Stimulated activated naive B cell treated with anti-CD40 and anti-IgM and Interleukin-4, amounts not matched to agents 10 μg/mL and 1 μg/mL and 100 μg/mL, for 72 hours (primary cell): ENCODE results near the gene ATP2A2.
A peak's percentile ranks its signal among the peaks of the same experiment; 100 is the strongest.
"Not testable (repeated sequence)": the region's sequence is repeated elsewhere in the genome, so short reads cannot be mapped to it uniquely, and the experiment has no call there.

ENCODE experiments used
- ATAC-seq, 2 donors: fragments of 150-1000 bp; cut with Tn5 transposase; replicated peaks; 2 replicates each; pipeline ENCODE4 v1.10.0; 2021; ENCODE audit warnings: moderate library complexity in 1 of 2
- DNase-seq: peaks from one replicate; pipeline ENCODE4 v3.0.0; 2021
- H3K27ac Mint-ChIP-seq: one replicate; pipeline ENCODE4 v1.8.0; 2022; ENCODE audit warnings: mild to moderate bottlenecking, mixed read lengths
- H3K27me3 Mint-ChIP-seq, 2 donors: one replicate each; pipeline ENCODE4 v1.8.0; 2022; ENCODE audit warnings: mixed read lengths in 2 of 2
- H3K36me3 Mint-ChIP-seq, 2 donors: one replicate each; pipeline ENCODE4 v1.8.0; 2022; ENCODE audit warnings: mixed read lengths in 2 of 2, mild to moderate bottlenecking in 1 of 2
- H3K4me1 Mint-ChIP-seq, 2 donors: one replicate each; pipeline ENCODE4 v1.8.0; 2022; ENCODE audit warnings: mixed read lengths in 2 of 2, mild to moderate bottlenecking in 1 of 2
- H3K4me3 Mint-ChIP-seq, 2 donors: one replicate each; pipeline ENCODE4 v1.8.0; 2022; ENCODE audit warnings: mild to moderate bottlenecking in 2 of 2, mixed read lengths in 2 of 2, moderate library complexity in 1 of 2
- H3K9me3 Mint-ChIP-seq, 2 donors: one replicate each; pipeline ENCODE4 v1.8.0; 2022; ENCODE audit warnings: mixed read lengths in 2 of 2, mild to moderate bottlenecking in 1 of 2

ATP2A2 gene

DNA sequence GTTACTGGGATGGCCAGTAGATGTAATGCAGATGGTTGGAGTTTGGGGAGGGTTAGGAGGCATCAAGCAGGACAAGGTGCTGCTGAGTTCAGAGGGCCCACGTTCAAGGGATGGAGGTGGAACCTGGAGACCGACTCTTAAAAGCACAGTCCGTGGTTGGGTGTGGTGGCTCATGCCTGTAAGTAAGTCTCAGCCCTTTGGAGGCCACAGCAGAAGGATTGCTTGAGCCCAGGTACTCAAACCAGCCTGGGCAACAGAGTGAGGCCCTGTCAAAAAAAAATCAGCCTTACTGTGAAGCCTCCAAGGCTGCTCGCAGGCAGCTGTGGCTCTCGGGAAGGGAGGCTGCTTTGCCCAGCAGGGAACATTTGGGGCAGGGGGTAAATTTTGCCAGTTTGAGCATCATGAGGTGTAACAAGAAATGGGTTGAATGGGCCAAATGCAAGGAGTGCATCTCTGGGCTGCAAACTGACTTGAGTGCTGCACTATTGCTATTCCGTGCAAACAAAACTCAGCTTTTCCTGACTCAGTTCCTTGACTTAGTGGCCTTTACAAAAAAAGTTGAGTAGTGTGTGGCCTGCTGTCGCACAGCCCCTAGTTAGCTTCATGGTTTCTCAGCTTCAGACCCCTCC lies 67.5 kb downstream of the ATP2A2 start:
- DNase-seq (no peak), ATAC-seq (no peak)
- peaks cover 30 to 46% of the 10 kb centered on the region in 2 donors for H3K4me1 Mint-ChIP-seq
- H3K27ac Mint-ChIP-seq: no peak overlapping the region
- peaks cover 45 to 58% of the 10 kb centered on the region in 2 donors for H3K36me3 Mint-ChIP-seq
- H3K9me3 Mint-ChIP-seq: no peaks in the 10 kb centered on the region
- no peak overlapping the region for H3K4me3 Mint-ChIP-seq
- H3K27me3 Mint-ChIP-seq: no peaks in the 10 kb centered on the region

DNA sequence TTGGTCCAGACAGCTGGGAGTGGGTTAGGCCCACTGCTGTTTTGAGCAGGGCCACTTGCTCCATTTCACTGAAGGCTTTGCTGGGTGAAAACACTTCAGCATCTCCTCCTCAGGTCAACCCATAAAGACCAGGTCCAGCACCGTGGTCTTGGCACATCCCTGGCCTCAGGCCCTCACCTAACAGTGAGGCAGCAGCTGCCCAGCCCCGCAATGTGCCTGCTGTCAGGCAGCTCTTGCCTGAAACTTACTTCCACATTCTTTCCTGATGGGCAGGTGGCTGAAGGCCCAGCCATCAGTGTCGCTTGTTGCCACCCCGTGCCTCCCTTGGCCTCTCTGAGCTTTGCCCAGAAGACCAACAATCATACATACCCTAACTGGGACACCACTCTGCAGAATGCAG lies 68.0 kb downstream of the ATP2A2 start:
- Mint-ChIP-seq H3K4me3 (peak overlapping the region; percentile 57 to 66), H3K27me3 (no peaks in the 10 kb centered on the region), H3K36me3 (peaks cover 40 to 54% of the 10 kb centered on the region in 2 donors), H3K4me1 (peaks cover 32 to 41% of the 10 kb centered on the region in 2 donors), H3K27ac (peak overlapping the region; percentile 93), H3K9me3 (no peaks in the 10 kb centered on the region)
- ATAC-seq: peak in 1 of 2 donors; percentile 4
- DNase-seq: no peak

DNA sequence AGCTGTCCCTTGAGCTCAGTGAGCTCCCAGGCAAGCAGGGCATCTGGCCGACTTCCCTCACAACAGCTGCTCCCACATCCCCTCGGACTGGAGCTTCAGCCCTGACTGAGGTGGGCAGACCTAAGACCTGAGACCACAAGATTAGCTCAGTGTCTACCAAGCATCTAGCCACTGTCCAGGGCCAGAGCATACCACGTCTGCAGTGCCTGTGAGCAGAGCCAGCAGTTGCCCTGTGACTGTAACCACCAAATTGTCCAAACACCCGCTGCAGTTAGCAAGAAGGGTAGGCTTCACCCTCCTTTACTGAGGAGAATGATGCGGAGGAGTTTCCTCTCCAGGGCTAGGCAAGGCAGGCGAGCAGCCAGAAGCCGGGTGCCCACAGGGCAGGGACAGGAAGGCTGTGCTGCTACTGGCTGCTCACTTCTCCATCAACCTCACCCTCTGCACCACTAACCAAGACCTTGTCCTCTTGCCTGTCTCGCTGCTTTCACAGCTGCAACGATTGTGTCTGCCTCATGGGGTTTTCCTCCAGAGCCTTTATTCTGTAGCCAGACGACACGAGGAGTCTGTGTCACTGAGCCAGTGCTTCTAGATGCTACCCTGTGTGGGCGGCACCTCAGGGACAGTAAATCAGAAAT lies 68.6 kb downstream of the ATP2A2 start:
- H3K4me3 Mint-ChIP-seq: peak overlapping the region; percentile 57 to 66
- ATAC-seq (peak; percentile 95), DNase-seq (peak; percentile 65)
- peaks cover 34 to 49% of the 10 kb centered on the region in 2 donors for H3K36me3 Mint-ChIP-seq
- peak overlapping the region; percentile 93 for H3K27ac Mint-ChIP-seq
- H3K9me3 Mint-ChIP-seq: no peaks in the 10 kb centered on the region
- peaks cover 32 to 37% of the 10 kb centered on the region in 2 donors for H3K4me1 Mint-ChIP-seq
- H3K27me3 Mint-ChIP-seq: no peaks in the 10 kb centered on the region

DNA sequence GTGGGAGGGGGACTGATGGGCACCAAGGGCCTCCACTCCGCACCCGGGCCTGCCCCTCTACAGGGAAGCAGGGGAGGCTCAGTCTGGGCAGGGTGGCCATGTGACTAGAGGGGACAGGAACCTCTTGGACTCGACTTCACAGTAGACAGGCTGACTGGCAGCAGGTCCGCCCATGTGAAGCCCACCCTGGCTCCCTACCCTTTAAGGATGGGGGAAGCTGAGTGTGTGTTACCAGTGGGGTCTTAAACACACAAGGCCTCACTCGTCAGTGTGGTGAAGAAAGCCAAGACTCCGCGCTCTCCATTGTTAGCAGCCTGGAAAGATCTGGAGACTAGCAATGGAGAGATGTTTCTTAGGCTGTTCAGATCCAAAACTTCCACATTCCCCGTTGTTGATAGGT lies 70.1 kb downstream of the ATP2A2 start:
- Mint-ChIP-seq H3K27me3 (no peaks in the 10 kb centered on the region), H3K36me3 (peaks cover 24 to 36% of the 10 kb centered on the region in 2 donors), H3K27ac (peak overlapping the region; percentile 37), H3K4me1 (peaks cover 26 to 36% of the 10 kb centered on the region in 2 donors), H3K9me3 (no peaks in the 10 kb centered on the region), H3K4me3 (no peak overlapping the region)
- ATAC-seq (no peak), DNase-seq (no peak)

DNA sequence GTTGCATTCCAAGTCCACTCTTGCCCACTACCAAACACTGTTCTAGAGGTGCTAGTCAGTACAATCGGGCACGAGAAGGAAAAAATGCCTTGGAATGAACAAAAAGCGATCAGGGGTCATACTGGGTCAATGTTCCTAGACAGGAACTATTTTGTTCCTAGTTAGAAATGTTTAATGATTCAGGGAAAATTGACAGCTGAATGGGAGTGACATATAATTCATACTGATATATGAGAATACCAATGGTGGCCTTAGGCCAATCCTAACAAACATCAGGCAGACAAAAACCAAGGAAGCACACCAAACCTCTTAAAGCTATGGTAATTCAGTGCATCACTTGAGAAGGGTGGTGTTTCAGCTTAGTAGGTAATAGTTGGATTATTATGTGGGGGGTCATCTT lies 71.4 kb downstream of the ATP2A2 start:
- no peak for ATAC-seq
- no peak overlapping the region for H3K4me3 Mint-ChIP-seq
- no peaks in the 10 kb centered on the region for H3K9me3 Mint-ChIP-seq
- H3K27ac Mint-ChIP-seq: no peak overlapping the region
- DNase-seq: no peak
- H3K4me1 Mint-ChIP-seq: peaks cover 24 to 36% of the 10 kb centered on the region in 2 donors
- no peaks in the 10 kb centered on the region for H3K27me3 Mint-ChIP-seq
- peaks cover 21 to 24% of the 10 kb centered on the region in 2 donors for H3K36me3 Mint-ChIP-seq

DNA sequence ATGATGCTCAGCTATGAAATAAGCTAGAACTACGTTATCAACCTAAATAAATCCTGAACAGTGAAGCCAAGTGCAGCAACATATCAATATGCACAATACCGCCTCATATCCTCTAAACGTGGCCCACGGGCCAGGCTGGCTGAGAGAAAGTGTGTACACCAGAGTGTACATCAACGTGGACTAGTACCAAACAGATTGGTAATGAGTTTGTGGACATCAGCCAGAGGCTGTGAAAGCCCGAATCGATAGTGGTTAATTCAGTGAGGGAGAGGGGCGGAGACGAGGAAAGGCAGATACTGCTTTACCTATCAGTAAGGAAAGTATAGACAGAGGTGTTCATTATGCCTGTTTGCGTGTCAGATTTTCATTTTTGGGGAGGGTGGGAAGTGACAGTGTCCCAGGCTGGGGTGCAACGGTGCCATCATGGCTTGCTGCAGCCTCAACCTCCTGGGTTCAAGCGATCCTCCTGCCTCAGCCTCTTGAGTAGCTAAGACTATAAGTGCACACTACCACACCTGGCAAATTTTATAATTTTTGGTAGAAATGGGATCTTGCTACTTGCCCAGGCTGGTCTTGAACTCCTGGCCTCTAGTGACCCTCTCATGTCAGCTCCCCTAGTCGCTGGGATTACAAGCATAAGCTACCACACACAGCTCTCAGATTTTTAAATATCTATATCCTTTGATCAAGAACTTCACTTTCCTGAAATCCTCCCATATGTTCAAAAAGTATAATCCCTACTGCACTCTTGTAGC lies 72.3 kb downstream of the ATP2A2 start:
- H3K36me3 Mint-ChIP-seq: peaks cover 14 to 20% of the 10 kb centered on the region in 2 donors
- no peak overlapping the region for H3K4me3 Mint-ChIP-seq
- ATAC-seq (no peak), DNase-seq (no peak)
- H3K9me3 Mint-ChIP-seq: no peaks in the 10 kb centered on the region
- H3K27me3 Mint-ChIP-seq: no peaks in the 10 kb centered on the region
- no peak overlapping the region for H3K27ac Mint-ChIP-seq
- peaks cover 22 to 28% of the 10 kb centered on the region in 2 donors for H3K4me1 Mint-ChIP-seq

DNA sequence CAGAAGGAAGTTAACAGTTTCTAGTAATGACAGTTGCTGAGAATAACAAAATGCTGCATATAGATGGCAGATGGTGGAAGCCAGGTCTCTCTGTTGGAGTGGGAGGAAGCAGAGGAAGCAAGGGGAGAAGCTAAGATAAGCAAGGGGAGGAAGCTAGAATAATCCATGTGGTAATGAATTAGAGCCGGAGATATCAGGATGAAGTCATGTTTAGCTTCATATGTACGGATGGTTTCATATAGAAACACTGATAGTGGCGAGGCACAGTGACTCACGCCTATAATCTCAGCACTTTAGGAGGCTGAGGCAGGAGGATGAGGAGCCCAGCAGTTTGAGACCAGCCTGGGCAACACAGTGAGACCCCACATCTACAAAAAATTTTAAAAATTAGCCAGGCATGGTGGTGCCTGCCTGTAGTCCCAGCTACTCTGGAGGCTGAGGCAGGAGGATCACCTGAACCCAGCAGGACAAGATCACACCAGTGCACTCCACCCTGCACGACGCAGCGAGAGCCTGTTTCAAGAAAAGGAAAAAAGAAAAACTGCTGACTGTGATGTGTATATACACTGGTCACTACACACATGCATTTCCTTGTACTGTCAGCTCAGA lies 73.2 kb downstream of the ATP2A2 start:
- Mint-ChIP-seq H3K9me3 (no peaks in the 10 kb centered on the region), H3K27me3 (no peaks in the 10 kb centered on the region), H3K4me1 (peaks cover 18 to 19% of the 10 kb centered on the region in 2 donors), H3K4me3 (no peak overlapping the region), H3K27ac (no peak overlapping the region), H3K36me3 (peaks cover 8 to 16% of the 10 kb centered on the region in 2 donors)
- ATAC-seq (no peak), DNase-seq (no peak)

DNA sequence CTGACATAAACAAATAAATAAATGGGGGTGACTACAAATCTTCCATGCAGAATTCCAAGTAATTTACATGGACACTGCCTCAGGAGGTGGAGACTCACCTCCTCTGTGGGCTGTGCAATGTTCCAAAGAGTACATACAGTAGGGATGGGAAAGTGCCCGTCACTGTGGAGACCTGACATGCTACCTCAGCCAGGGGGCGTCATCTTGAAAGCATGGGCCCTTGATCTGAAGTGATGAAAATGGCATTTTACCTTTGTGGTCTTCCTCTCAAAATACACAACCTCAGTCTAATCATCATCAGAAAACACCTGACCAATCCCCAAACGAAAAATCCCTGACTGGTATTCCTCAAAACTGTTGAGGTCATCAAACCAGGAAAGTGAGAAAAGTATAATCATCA lies 74.0 kb downstream of the ATP2A2 start:
- H3K4me1 Mint-ChIP-seq: peaks cover 11% of the 10 kb centered on the region in 2 donors
- DNase-seq: no peak
- peak overlapping the region; percentile 20 for H3K27ac Mint-ChIP-seq
- H3K4me3 Mint-ChIP-seq: no peak overlapping the region
- H3K36me3 Mint-ChIP-seq: peaks cover 4 to 8% of the 10 kb centered on the region in 2 donors
- no peaks in the 10 kb centered on the region for H3K9me3 Mint-ChIP-seq
- no peaks in the 10 kb centered on the region for H3K27me3 Mint-ChIP-seq
- ATAC-seq: peak; percentile 58 to 69

DNA sequence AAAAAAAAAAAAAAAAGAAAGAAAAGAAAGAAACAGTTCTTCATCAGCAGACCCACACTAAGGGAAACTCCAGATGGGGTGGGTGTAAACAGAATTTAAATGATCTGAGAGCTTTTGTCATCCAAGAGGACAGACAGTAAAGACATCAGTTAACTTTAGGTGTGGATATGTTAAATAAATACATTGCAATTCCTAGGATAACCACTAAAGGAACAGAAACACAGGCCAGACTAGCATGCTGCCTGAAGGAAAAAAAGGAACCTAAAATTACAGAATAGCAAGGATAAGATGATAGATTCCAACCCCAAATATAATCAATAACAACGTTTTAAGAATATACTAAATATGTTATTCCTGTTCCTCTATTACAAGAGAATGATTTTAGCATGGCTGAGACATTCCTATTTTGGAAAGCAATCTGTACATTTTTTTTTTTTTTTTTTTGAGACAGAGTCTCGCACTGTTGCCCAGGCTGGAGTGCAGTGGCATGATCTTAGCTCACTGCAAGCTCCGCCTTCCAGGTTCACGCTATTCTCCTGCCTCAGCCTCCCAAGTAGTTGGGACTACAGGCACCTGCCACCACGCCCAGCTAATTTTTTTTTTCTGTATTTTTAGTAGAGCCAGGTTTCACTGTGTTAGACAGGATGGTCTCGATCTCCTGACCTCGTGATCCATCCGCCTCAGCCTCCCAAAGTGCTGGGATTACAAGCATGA lies 77.5 kb downstream of the ATP2A2 start:
- not testable (repeated sequence) for H3K4me3 Mint-ChIP-seq, H3K9me3 Mint-ChIP-seq, H3K4me1 Mint-ChIP-seq, DNase-seq, H3K27me3 Mint-ChIP-seq, H3K36me3 Mint-ChIP-seq, H3K27ac Mint-ChIP-seq
- ATAC-seq: peak in 1 of 2 donors; percentile 56

DNA sequence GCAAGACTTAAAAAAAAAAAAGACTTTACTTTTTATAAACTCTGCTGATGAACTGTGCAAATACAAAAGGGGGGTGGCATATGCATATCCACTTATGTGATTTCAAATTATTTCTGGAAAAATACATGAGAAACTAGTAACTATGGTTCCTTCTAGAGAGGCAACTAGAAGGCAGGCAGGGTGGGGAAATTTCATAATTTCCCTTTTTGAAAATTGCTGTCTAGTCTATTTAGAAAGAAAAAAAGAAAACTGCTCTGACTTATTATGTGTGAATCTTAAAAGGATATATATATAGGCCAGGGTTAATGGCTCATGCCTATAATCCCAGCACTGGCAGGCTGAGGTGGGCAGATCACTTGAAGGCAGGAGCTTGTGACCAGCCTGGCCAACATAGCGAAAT lies 80.2 kb downstream of the ATP2A2 start:
- DNase-seq (no peak), ATAC-seq (no peak)
- no peaks in the 10 kb centered on the region for H3K9me3 Mint-ChIP-seq
- no peaks in the 10 kb centered on the region for H3K36me3 Mint-ChIP-seq
- H3K4me1 Mint-ChIP-seq: no peaks in the 10 kb centered on the region
- H3K27ac Mint-ChIP-seq: no peak overlapping the region
- no peaks in the 10 kb centered on the region for H3K27me3 Mint-ChIP-seq
- no peak overlapping the region for H3K4me3 Mint-ChIP-seq

DNA sequence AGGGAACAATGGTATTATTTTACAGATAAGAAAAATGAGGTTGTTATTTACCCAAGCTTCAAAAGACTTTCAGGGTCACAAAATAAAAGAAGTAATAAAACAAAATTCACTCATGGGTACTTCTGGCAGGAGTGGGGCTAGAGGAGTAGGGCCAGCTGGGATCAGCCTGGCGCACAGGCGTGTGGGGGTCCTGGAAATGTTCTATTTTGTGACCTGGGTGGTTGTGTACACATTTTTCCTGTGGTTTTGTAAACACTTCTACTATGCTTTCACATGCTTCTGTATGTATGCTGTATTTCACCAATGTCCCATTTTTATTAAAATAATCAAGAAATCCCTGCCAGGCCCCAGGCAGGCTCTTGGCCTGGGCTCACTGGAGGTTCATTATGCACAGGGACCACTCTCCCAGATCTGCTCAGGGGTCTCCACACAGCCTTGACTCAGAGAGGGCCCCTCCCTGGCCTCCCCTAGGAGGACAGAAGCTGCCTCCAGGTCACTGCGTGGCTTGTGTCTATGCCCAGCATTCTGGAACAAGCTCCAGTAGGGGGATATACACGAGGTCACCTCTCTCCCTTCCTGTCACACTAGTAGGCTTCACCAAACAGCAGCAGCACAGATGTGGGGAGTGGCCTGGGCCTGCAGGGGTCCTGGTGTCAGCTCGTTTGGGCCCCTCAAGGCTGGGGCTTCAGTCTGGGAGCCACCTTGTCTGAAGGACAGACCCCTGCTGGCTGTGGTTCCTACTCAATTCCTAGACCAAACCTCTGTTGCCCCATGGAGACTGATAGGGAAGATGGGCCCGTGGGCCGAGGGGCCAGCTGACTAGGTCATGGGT lies 84.7 kb downstream of the ATP2A2 start:
- H3K36me3 Mint-ChIP-seq: peaks cover 9 to 12% of the 10 kb centered on the region in 2 donors
- DNase-seq (no peak), ATAC-seq (no peak)
- no peak overlapping the region for H3K4me3 Mint-ChIP-seq
- peak overlapping the region; percentile 37 for H3K27ac Mint-ChIP-seq
- H3K4me1 Mint-ChIP-seq: peaks cover 14 to 16% of the 10 kb centered on the region in 2 donors
- no peaks in the 10 kb centered on the region for H3K9me3 Mint-ChIP-seq
- H3K27me3 Mint-ChIP-seq: no peaks in the 10 kb centered on the region

DNA sequence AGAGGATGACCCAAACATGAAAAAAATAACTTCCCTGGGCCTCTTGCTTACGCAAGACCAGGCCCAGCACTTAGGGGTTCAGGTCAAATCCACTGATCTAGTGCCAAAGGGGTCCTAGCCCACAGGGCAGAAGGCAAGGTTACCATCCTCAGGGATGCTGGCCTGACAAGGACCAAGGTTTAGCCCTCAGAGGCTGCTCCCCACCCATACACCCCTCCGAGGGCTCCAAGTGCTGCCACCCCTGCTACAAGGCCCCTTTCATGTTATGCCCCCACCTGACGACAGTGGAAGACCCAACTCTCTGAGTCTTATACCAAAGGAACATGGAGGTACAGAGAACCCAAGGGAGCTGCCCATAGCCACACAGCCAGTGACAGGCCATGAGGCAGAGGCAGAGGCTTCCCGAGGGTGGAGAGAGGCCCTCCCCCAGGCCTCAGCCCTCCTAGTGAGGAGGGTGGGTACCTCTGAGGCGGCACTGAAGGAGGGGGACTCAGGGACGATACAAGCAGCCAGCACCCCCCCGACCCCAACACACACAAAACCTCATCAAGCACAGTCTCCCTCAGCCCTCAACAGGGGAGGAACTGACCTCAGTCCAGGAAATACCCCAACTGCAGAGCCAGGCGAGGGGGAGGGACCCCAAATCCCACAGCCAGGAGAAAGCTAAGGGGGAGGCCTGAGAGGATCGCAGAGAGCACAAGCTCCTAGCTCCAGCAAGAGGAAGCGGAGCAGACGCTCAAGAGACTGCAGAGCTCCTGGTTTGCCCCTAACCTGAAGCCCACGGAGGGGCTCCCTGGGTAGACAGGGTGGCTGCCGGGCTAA lies 85.5 kb downstream of the ATP2A2 start:
- Mint-ChIP-seq H3K27me3 (no peaks in the 10 kb centered on the region), H3K4me3 (no peak overlapping the region), H3K36me3 (peaks cover 11 to 16% of the 10 kb centered on the region in 2 donors), H3K9me3 (no peaks in the 10 kb centered on the region), H3K4me1 (peaks cover 19 to 23% of the 10 kb centered on the region in 2 donors), H3K27ac (no peak overlapping the region)
- no peak for ATAC-seq
- no peak for DNase-seq
